ENCODE data around the gene DHX35.

Gene DHX35, protein sequence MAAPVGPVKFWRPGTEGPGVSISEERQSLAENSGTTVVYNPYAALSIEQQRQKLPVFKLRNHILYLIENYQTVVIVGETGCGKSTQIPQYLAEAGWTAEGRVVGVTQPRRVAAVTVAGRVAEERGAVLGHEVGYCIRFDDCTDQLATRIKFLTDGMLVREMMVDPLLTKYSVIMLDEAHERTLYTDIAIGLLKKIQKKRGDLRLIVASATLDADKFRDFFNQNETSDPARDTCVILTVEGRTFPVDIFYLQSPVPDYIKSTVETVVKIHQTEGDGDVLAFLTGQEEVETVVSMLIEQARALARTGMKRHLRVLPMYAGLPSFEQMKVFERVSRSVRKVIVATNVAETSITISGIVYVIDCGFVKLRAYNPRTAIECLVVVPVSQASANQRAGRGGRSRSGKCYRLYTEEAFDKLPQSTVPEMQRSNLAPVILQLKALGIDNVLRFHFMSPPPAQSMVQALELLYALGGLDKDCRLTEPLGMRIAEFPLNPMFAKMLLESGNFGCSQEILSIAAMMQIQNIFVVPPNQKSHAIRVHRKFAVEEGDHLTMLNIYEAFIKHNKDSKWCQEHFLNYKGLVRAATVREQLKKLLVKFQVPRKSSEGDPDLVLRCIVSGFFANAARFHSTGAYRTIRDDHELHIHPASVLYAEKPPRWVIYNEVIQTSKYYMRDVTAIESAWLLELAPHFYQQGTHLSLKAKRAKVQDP

DNA sequence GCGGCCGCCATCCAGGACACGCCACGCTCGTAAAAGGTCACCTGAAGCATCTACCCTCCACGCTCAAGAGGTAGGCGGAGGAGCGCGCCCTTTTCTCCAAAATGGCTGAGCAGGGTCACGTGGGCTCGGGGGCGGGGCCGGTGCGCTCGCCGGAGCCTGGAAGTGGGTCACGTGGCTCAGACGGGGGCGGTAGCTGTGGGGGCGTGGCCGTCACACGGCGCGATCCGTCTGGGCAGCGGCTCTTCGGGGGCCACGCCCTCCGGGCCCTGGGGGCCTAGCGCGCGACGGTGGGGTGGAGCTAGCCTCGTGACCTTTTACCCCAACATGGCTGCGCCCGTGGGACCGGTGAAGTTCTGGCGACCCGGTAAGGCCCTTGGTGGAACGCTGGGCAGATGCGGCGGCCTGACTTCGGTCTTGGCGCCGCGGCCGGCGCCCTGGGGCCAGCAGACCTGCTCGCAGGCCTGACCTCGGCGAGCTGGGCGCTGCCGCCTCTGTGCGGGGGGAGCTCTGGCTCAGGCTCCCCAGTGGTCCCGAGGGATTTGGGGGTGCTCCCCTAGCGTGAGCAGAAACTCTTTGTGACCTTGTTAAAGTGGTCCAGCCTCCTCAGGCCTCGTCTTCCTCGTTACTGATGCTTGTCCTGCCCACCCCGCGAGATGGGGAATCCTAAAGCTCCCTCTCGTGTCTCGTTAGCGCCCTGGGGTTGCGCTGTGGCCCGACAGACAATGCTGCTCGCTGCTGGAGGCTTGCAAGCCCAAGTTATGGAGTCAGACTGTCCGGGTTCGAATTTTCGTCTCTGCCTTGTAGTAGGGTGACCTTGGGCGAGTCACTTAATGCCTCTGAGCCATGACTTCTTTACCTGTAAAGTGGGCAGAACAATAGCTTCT is at the start of gene DHX35:
Gene DHX35 (plus strand): TSS at position 301 of the 884 bp plus-strand sequence. CDS start 24 bp downstream, at position 325.
- DNase-seq (ENCODE audit: low spot score): peak; percentile 98

DNA sequence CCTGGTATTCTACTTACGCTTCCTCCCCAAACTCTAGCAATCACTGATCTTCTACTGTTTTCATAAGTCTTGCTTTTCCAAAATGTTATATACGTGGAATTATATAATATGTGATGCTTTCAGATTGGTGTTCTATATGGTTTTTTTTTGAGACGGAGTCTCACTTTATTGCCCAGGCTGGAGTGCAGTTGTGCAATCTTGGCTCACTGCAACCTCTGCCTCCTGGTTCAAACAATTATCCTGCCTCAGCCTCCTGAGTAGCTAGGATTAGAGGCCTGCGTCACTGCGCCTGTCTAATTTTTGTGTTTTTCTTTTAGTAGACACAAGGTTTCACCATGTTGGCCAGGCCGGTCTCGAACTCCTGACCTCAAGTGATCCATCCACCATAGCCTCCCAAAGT is 46.8 kb upstream of the DHX35 start:
- DNase-seq (ENCODE audit: low spot score): no peak

DNA sequence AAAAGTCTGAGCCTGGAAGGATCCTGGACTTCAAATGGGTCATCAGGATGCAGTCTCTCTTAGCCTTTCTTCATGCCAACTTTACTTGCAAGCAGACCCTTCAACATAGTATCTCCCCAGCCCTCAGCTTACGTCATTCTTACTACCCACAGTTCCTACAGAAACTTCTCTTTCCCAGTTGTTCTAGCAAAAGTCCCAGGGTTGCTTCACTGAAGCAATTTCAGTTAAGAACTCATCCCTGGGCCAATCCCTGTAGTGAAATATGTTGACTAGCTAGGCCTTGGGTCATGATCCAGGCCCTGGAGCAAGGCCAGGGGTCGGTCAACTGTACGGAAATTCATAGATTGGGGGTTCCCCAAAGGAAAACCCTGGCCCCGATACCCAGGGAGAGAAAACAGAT is 44.5 kb upstream of the DHX35 start:
- DNase-seq (ENCODE audit: low spot score): no peak

GRCh38 chr20:38918172-38918571 is 44.0 kb upstream of the DHX35 start:
- DNase-seq (ENCODE audit: low spot score): no peak

DNA sequence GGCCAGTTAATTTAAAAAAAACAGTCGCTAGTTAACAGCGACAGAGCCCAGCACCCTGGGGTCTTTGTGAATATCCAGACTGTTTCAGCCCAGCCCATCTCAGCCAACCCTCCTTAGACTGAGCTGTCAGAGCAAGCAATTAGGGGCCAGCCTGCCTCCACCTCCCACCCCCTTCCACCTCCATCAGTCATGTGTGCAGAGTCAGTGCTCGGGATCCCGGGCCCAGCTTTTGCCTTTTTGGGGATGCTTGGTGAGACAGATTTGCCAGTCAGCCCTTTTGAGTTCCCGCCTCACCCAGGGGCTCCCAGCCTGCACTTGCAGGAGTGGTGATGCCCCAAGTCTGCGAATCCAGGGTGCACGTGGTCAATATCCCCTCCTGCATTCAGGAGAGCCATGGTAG is 42.5 kb upstream of the DHX35 start:
- no peak for DNase-seq (ENCODE audit: low spot score)

GRCh38 chr20:38920411-38920810 is 41.7 kb upstream of the DHX35 start:
- no peak for DNase-seq (ENCODE audit: low spot score)

DNA sequence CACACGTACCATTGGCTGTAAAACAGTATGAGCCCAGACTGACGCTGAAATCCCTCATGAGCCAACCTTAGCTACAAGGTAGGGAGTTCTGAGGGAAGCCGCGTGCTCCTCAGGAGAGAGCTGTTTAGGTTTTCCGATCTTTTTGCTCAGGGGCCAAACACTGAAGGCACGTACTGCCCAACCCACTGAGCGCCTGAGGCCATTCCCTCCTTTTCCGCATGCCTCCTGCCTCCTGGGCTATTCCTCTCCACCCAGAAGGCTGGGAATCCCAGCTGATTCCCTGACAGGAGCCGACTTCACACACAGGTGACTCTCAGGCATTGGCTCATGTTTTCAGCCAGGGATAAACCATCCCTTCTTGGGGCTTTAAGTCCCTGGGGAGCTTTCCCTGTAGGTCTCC is 41.3 kb upstream of the DHX35 start:
- no peak for DNase-seq (ENCODE audit: low spot score)

- no peak for DNase-seq (ENCODE audit: low spot score)
Measured at GRCh38 chr20:38924718-38925117, 37.4 kb upstream of the DHX35 start.

DNA sequence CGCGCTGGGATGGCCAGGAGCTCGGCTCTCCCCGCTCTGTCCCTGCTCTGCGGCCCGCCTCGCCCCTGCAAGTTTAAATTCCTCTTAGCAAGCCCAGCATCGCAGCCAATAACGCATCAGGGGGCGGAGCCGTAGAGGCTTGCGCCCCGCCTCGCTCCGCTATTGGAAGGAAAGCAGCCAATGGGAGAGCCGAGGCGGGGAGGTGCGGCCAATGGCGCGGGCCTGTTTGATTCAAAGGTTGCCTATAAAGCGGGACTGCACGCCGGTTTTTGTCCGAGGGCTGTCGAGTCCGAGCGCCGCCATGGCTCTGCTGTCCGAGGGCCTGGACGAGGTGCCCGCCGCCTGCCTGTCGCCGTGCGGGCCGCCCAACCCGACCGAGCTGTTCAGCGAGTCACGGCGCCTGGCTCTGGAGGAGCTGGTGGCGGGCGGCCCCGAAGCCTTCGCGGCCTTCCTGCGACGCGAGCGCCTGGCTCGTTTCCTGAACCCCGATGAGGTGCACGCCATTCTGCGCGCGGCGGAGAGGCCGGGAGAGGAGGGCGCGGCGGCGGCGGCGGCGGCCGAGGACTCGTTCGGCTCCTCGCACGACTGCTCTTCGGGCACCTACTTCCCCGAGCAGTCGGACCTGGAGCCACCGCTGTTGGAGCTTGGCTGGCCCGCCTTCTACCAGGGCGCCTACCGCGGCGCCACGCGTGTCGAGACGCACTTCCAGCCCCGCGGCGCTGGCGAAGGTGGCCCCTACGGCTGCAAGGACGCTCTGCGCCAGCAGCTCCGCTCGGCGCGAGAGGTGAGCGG is 35.8 kb upstream of the DHX35 start, which contains the start of gene FAM83D:
Gene FAM83D (plus strand): TSS at position 276 of the 792 bp plus-strand sequence. CDS start 26 bp downstream, at position 302.
- peak; percentile 99 for DNase-seq (ENCODE audit: low spot score)

DNA sequence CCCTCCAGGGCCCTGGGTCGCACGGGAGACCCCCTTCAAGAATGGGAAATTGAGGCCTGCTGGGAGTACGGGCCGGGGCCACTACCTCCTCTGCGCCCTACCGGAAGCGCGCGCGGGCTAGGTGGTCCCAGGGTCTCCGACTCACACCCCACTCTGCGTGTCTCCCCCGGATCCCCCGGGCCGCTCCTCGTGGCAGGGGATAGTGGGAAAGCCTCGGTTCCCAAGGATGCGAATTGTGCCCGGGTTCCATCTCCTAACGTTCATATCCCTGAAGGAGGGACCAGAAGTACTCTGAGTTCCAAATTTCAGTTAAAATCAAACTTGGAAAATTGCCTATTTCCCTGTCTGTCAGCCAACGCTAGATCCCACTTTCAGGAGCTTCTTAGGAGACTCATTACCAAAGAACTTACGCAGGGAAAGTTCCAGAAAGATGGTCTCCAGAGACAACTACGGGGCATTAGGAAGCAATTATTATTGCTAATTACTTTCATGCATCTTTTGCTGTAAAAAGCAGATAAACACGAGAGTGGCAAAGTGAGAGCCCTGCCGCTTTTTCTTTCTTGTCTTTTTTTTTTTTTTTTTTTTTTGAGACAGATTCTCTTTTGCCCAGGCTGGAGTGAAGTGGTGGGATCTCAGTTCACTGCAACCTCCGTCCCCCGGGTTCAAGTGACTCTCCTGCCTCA is 35.1 kb upstream of the DHX35 start:
- DNase-seq (ENCODE audit: low spot score): no peak

GRCh38 chr20:38927902-38928578 is 34.1 kb upstream of the DHX35 start:
- no peak for DNase-seq (ENCODE audit: low spot score)

DNA sequence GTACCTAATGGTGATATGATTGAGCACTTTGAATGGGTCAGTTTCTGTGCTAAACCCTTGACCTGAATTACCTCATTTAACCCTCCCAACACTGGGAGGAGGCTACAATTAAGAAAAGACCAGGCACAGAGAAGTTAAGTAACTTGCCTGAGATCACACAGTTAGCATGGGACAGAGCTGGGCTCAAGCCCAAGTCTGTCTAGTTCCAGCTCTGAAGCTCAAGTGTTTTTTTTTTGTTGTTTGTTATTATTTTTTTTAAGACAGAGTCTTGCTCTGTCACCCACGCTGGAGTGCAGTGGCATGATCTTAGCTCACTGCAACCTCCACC is 31.9 kb upstream of the DHX35 start:
- DNase-seq (ENCODE audit: low spot score): no peak

- DNase-seq (ENCODE audit: low spot score): no peak
Measured at GRCh38 chr20:38931984-38932383, 30.2 kb upstream of the DHX35 start.

DNA sequence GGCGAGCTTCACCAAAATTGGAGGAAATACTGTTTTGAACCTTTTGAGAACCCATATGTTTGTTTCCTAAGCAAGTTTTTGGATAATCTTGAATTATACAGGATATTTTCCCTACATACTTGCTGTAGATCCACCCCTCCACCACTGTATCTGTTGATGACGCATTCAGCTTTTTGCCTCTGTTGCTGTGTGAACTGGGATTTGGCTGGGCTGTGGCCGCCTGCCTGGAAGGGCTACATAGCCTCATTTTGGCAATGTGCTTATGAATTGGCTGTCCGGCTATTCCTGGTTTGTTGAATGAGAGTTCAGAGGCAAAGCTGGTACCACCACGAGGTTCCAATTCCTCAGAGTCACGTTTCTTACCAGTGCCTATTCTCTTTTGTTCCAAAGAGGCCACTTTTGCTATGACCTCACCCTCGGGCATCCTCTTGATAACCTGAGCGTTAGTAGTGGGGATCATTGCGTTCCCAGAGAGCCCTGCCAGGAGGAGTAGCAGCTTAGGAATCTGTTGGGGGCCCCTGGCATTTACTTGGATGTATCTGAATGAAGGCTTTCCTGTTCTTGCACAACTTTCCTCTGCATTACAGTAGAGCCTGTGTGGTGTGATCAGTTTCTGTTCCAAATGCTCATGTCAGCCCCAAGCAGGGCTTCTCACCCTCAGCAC is 29.6 kb upstream of the DHX35 start:
- no peak for DNase-seq (ENCODE audit: low spot score)

GRCh38 chr20:38934530-38934929 is 27.6 kb upstream of the DHX35 start:
- no peak for DNase-seq (ENCODE audit: low spot score)

- no peak for DNase-seq (ENCODE audit: low spot score)
Measured at GRCh38 chr20:38935285-38935684, 26.9 kb upstream of the DHX35 start.

- no peak for DNase-seq (ENCODE audit: low spot score)
Measured at GRCh38 chr20:38935967-38936407, 26.2 kb upstream of the DHX35 start.

DNA sequence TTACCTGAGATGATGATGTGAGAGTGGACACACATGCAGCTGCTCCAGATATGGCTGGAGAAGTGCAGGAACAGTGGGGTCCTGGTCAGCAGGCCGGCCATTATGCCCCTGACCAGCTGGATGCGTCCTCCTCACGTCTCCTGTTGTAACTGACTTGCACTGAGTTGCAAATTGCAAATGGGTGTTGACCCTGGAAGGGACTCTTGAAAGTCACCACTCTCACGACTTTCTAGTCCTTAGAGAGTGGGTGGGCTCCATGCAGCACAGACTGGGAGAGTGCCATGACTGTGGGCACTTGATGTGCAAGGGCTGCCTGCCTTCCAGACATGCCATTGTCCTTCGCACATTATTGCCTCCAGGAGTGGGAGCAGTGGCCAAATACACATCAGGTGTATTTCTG is 25.1 kb upstream of the DHX35 start:
- no peak for DNase-seq (ENCODE audit: low spot score)

DNA sequence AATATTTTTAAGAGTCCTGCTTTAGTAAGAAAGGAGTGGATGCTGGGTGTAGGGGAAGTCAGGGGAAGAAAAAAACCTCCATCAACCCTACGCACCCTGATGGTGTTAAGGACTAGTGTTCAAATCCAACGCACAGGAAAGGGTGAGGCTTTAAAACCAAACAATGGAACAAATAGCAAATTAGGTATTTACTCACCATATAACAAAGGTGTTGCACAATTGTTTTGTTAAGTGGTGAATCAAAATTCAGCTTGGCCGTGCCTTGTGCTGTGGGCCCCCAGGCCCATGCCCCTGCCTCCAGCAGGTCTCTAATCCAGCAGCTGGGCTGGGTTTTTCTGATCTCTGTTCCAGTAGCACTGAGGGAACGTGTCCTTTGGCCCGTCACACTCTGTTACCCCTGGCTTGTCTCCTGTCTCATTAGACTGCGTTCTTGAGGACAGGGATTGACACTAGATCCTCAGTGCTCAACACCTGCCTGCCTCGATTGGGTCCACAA is 24.1 kb upstream of the DHX35 start:
- DNase-seq (ENCODE audit: low spot score): no peak

DNA sequence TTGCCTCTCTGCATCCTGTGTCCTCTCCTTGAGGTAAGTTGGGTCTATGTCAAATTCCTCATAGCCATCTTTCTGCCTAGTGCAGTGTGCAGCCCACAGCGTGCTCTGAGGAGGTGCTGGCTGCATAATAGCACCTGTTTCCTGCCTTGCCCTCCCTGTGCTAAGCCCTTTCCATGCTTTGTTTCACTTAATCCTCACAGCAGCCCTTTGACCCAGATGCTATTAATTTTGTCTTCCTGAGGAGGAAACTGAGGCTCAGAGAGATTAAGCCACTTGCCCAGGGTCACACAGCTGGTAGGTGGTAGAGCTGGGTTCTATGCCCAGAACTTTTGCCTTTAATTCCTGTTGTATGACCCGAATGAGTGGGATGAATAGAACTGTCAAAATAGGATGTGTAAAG is 22.5 kb upstream of the DHX35 start:
- no peak for DNase-seq (ENCODE audit: low spot score)

All from activated CD4-positive, alpha-beta T cell treated with anti-CD3 and anti-CD28 coated beads, Interleukin-2, Interleukin-4, amounts not matched to agents 100 ng/mL and 50 ng/mL, durations not matched to agents 16 hours and 8 hours (primary cell).